Effector memory CD4-positive, alpha-beta T cell (primary cell): ENCODE measurements around the gene MRPS21.
"Not testable (repeated sequence)": the region's sequence is repeated elsewhere in the genome, so short reads cannot be mapped to it uniquely, and the experiment has no call there.

Experiments used
- DNase-seq, 3 donors: peaks; one replicate each; pipeline ENCODE4 v3.0.0-alpha.2; 2020
- H3K27ac ChIP-seq: 2 replicates; pipeline ENCODE4 v1.7.0; 2013; ENCODE audit warnings: mild to moderate bottlenecking, low read length, moderate library complexity; ENCODE audit not compliant: insufficient read depth, poor library complexity, severe bottlenecking
- H3K27me3 ChIP-seq: replicated peaks from 2 replicates; pipeline ENCODE4 v1.7.0; 2013; ENCODE audit warnings: mild to moderate bottlenecking, low read length; ENCODE audit not compliant: insufficient read depth, control insufficient read depth, poor library complexity, severe bottlenecking
- H3K36me3 ChIP-seq: 2 replicates; pipeline ENCODE4 v1.7.0; 2013; ENCODE audit warnings: mild to moderate bottlenecking, low read length, moderate library complexity; ENCODE audit not compliant: control insufficient read depth, insufficient read depth
- H3K4me1 ChIP-seq: 2 replicates; pipeline ENCODE4 v1.7.0; 2013; ENCODE audit warnings: low read length, mild to moderate bottlenecking; ENCODE audit not compliant: control insufficient read depth, insufficient read depth, poor library complexity, severe bottlenecking
- H3K4me3 ChIP-seq: 2 replicates; pipeline ENCODE4 v1.7.0; 2013; ENCODE audit warnings: low read length, low read depth, mild to moderate bottlenecking; ENCODE audit not compliant: insufficient read depth, poor library complexity, severe bottlenecking
- H3K9me3 ChIP-seq: 2 replicates; pipeline ENCODE4 v1.7.0; 2013; ENCODE audit warnings: mild to moderate bottlenecking, low read length, moderate library complexity; ENCODE audit not compliant: control insufficient read depth

The MRPS21 gene

GRCh38 chr1:150308585-150308984, 14.9 kb downstream of the MRPS21 start:
- not testable (repeated sequence) for H3K4me1 ChIP-seq, H3K4me3 ChIP-seq, H3K27me3 ChIP-seq, H3K9me3 ChIP-seq, DNase-seq, H3K36me3 ChIP-seq, H3K27ac ChIP-seq

GRCh38 chr1:150309758-150310508, 16.3 kb downstream of the MRPS21 start:
- Histone ChIP-seq H3K36me3 (peaks cover 10% of the 10 kb centered on the region), H3K4me3 (no peak overlapping the region), H3K27me3 (no peaks in the 10 kb centered on the region), H3K27ac (no peak overlapping the region), H3K9me3 (no peaks in the 10 kb centered on the region), H3K4me1 (no peaks in the 10 kb centered on the region)
- DNase-seq: no peak

GRCh38 chr1:150311762-150312161, 18.1 kb downstream of the MRPS21 start:
- Histone ChIP-seq H3K4me1 (no peaks in the 10 kb centered on the region), H3K27ac (no peak overlapping the region), H3K9me3 (no peaks in the 10 kb centered on the region), H3K36me3 (peaks cover 10% of the 10 kb centered on the region), H3K27me3 (no peaks in the 10 kb centered on the region), H3K4me3 (no peak overlapping the region)
- no peak for DNase-seq

GRCh38 chr1:150314691-150315090, 21.0 kb downstream of the MRPS21 start:
- not testable (repeated sequence) for H3K9me3 ChIP-seq, DNase-seq, H3K27ac ChIP-seq, H3K27me3 ChIP-seq, H3K4me1 ChIP-seq, H3K36me3 ChIP-seq, H3K4me3 ChIP-seq

- no peaks in the 10 kb centered on the region for H3K4me1 ChIP-seq
- peaks cover 11% of the 10 kb centered on the region for H3K36me3 ChIP-seq
- DNase-seq: no peak
- H3K27ac ChIP-seq: peak overlapping the region; percentile 87
- no peaks in the 10 kb centered on the region for H3K9me3 ChIP-seq
- no peaks in the 10 kb centered on the region for H3K27me3 ChIP-seq
- peak overlapping the region; percentile 93 for H3K4me3 ChIP-seq
Observed at GRCh38 chr1:150320667-150320978, 27.0 kb downstream of the MRPS21 start.

- H3K27me3 ChIP-seq: no peaks in the 10 kb centered on the region
- no peaks in the 10 kb centered on the region for H3K9me3 ChIP-seq
- no peak for DNase-seq
- H3K4me1 ChIP-seq: no peaks in the 10 kb centered on the region
- H3K4me3 ChIP-seq: peak overlapping the region; percentile 93
- H3K27ac ChIP-seq: peak overlapping the region; percentile 87
- H3K36me3 ChIP-seq: peaks cover 21% of the 10 kb centered on the region
Observed at GRCh38 chr1:150321826-150322166, 28.1 kb downstream of the MRPS21 start.

- no peaks in the 10 kb centered on the region for H3K9me3 ChIP-seq
- H3K27ac ChIP-seq: peak overlapping the region; percentile 87
- H3K4me3 ChIP-seq: peak overlapping the region; percentile 93
- H3K36me3 ChIP-seq: peaks cover 23% of the 10 kb centered on the region
- H3K27me3 ChIP-seq: no peaks in the 10 kb centered on the region
- no peak for DNase-seq
- no peaks in the 10 kb centered on the region for H3K4me1 ChIP-seq
Observed at GRCh38 chr1:150322310-150322709, 28.6 kb downstream of the MRPS21 start.

- DNase-seq: no peak
- no peaks in the 10 kb centered on the region for H3K27me3 ChIP-seq
- H3K36me3 ChIP-seq: peaks cover 67% of the 10 kb centered on the region
- no peak overlapping the region for H3K4me3 ChIP-seq
- no peak overlapping the region for H3K27ac ChIP-seq
- no peaks in the 10 kb centered on the region for H3K9me3 ChIP-seq
- no peaks in the 10 kb centered on the region for H3K4me1 ChIP-seq
Observed at GRCh38 chr1:150332651-150333290, 39.1 kb downstream of the MRPS21 start.

GRCh38 chr1:150346316-150346715, 52.7 kb downstream of the MRPS21 start:
- no peak for DNase-seq
- Histone ChIP-seq H3K27ac (no peak overlapping the region), H3K9me3 (no peaks in the 10 kb centered on the region), H3K27me3 (no peaks in the 10 kb centered on the region), H3K4me3 (no peak overlapping the region), H3K4me1 (no peaks in the 10 kb centered on the region), H3K36me3 (peaks cover 67% of the 10 kb centered on the region)

- peaks cover 35% of the 10 kb centered on the region for H3K36me3 ChIP-seq
Observed at GRCh38 chr1:150352866-150353265, 59.2 kb downstream of the MRPS21 start.

More at GRCh38 chr1:150352866-150353265, 59.2 kb downstream of the MRPS21 start:
- Histone ChIP-seq H3K27ac (no peak overlapping the region), H3K4me1 (no peaks in the 10 kb centered on the region), H3K9me3 (no peaks in the 10 kb centered on the region), H3K27me3 (no peaks in the 10 kb centered on the region), H3K4me3 (no peak overlapping the region)
- DNase-seq: no peak
